NB4 (cell line): ENCODE measurements around the gene ZSWIM6.

ENCODE experiments used
- CTCF ChIP-seq: IDR thresholded peaks from one replicate; pipeline ENCODE4 v1.5.1; 2012; ENCODE audit warnings: low read depth, low read length
- MAX ChIP-seq: IDR thresholded peaks from 2 replicates; pipeline ENCODE4 v1.6.1; 2011; ENCODE audit warnings: low read depth, low read length
- MYC ChIP-seq: IDR thresholded peaks from 2 replicates; pipeline ENCODE4 v1.6.1; 2011; ENCODE audit warnings: low read depth, low read length
- POLR2A ChIP-seq: IDR thresholded peaks from 2 replicates; pipeline ENCODE4 v1.6.1; 2011; ENCODE audit warnings: mild to moderate bottlenecking; ENCODE audit not compliant: insufficient read length; ENCODE audit errors: extremely low read depth

GRCh38 chr5:61549530-61549929, 217.5 kb downstream of the ZSWIM6 start:
- TF ChIP-seq POLR2A (no peak), MAX (no peak), CTCF (no peak), MYC (no peak)
